Measurements from ENCODE around the gene PTPN14.
"Not testable (repeated sequence)": the region's sequence is repeated elsewhere in the genome, so short reads cannot be mapped to it uniquely, and the experiment has no call there.

The PTPN14 gene

DNA sequence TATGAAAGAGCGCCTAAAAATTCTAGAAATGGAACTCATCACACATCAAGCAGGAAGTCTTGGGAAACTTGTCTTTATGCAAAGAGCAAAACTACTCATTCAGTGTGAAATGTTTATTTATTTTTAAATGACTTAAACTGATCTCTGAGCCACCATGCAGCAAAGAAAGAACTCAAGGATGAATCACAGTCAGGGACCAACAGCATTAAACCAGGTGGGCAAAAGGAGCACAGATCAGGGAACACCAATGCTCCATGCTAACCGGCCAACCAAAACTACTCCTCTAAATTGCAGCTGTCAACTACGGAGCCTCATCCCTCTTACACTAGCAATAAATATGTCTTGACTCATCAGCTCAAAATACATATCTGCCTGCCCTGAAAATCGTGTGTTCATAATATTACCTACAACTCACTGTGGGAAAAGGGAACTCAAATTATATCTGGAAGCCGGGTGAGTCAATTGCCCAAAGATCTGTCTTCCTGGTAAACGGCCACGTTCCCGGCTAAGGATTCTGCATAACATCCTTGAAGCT, 129.2 kb downstream of the PTPN14 start:
- DNase-seq: no peak

DNA sequence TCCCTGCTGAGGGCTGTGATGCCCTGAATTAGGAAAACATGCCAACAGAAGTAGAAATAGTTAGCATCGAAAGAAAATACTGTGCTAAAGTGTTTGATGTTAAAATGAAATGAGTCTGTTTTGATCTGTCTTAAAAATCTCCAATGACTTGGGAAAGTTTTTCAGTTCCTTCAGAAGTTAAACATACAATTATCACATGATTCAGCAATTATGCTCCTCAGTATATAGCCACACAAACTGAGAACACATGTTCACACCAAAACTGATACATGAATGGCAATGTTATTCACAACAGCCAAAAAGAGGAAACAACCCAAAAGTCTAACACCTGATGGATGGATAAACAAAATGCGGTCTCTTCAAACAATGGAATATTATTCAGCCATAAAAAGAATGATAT, 130.6 kb downstream of the PTPN14 start:
- DNase-seq: no peak

DNA sequence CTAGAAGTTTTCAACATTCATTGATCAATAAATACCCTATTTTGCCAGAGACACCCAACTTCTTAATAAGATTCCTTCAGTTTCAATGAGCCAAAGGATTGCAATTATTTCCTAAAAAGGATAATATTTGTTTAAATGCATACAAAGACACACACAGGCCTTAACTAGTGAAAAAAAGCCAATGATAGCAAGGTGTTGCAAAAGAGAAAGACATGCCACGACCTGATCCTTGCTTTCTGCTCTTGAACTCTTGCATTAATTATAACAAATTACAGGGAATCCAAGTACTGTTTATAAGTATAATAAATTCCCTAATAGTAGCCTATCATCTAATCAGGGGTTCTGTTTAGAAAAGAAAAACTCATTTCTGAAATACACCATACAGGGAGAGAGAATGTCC, 131.1 kb downstream of the PTPN14 start:
- DNase-seq: no peak

DNA sequence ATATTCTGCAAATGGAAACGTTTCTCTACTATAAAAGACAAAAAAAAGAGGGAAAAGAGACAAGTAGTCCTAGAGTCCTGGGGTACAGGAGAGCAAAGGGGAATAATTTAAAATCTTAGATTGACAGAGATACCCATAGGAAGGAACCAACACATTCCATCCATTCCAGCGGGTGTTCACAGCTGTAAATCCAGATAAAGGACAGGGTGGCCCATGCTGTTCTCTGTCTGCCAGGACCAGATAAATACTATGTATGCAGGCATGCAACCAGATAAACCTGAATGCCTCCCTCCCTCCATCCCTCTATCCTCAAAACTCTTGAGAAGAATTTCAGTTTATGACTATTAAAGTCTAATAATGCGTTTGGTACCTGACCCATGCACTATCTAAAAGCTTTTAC, 131.8 kb downstream of the PTPN14 start:
- no peak for DNase-seq

DNA sequence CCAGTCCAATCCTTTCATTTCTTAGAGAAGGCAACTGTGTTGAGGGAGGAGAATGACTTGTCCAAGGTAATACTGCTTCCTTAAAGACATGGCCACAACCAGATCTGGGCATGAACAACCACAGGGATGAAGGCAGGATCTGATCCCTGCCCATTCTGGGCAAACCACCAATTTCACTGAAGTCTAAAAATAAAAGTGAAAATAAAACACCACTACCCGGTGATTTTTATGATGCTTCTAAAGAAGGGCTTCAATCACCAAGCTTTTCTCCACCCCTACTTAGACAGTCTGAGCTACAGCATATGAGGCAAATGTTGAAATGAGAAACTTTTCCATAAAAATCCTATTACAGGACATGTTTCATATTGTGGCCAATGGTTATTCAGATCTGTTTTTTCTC, 133.0 kb downstream of the PTPN14 start:
- DNase-seq: no peak

DNA sequence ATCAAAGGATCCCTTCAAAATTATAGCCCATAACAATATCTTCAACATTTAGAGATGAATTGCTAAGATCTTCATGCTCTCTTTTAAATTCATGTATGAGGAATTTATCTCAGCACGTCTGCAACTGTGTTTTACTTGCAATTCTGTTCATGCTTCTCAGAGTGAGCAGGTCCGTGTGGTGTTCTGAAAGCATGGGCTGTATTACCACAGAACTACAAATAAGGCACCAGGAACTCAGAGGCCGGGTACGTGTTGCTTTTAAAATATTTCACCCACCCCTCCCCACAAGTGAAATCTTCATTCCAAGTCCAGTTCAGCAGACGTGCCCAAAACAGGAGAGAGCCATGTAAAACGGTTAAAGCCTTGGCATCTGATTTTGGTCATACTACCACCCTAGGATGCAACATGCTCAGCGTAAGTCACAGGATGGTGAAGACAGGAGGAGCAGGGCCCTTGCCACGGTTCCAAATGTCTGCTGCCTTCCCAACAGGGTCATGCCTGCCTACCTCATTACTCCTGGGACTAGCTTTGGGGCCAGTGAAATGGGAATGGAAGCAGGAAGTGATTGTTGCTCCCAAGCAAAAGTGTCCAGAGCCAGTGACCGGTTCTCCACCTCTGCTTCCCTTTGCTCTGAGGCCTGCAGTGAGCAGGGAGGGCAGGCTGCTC, 133.7 kb downstream of the PTPN14 start:
- no peak for DNase-seq

DNA sequence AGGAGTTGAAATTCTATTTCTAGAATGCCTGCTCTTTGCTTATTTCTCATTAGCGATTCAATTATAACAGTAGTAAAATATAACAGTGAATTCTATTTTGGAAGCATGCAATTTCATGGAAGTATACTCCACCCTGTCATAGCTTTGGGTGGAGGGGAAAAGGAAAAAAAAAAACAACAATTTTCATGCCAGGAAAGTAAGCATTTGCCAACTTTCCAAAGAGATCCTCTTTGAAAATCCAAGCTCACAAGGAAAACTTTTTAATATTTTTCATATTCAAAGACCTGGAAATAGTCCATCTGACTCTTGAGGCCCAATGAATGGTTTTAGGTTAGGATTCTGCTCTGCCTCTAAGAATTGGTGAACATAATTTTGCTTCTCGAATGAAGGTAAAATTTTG, 134.5 kb downstream of the PTPN14 start:
- DNase-seq: no peak

DNA sequence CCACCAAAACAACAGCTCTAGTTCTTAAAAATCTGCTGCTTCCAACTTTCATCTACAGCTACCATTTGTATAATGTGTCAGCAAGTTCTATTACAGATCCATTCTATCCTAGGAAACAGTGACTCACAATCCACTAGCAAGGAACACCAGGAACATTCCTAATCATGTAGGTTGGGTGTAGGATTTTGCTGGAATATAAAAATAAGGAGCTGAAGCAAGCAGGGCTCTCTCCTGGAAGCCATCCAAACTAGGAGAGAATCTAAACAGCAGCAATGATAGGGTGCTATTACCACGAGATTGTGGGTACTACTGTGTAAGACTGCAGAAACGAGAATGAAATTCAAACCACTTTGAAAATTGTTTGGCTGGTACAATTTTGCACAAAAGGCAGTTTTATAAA, 135.0 kb downstream of the PTPN14 start:
- DNase-seq: no peak

DNA sequence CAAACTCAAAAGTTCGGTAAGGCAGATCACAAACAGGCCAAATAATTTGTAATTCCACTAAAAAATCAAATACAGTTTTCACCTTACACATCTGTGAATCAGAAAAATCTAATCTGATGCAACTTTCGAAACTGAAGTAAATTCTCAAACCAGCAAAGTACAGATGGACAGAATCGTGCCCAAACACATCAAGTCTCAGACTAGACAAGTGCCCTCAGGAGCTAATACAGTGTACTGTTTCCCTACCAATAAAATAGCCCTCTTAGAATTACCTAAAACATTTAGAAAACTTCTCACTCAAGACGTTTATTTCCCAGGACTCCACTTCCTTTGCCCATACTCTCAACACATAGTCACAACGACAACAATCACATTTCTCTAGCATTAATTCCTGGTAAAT, 136.3 kb downstream of the PTPN14 start:
- DNase-seq: no peak

DNA sequence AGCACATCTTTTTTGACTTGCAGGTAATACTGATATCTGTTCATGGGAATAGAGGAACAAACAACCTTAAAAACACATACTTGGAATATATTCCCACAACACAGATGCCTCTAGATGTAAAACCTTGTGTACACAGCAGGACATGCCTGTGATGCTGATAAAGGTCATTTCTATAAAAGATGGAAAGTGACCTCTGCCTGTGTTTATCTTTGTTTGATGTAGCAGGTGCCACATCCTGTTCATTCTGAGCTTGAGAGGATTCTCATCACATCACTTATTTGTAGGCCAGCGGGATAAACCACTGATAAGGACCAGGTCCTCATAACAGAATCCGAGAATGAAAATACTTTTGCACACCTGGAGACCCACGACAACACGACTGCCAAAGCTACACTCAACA, 136.7 kb downstream of the PTPN14 start:
- DNase-seq: no peak

DNA sequence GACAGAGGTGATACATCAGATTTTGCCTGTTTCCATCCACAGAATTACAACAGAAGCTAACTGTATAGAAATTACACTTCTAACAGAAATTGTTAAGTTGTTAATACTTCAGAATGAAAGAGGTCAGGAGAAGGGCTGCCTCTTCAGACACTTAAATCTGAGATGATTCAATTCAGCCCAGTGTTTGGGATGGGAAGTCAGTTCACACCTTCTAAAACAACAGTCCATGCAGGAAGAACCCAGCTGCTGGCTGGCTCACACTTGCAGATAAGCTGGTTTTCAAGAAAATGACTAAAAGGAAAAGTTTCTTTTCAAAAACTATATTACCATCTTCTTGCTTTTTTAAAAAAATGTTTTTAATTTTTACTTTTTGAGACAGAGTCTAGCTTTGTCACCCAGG, 138.1 kb downstream of the PTPN14 start:
- no peak for DNase-seq

DNA sequence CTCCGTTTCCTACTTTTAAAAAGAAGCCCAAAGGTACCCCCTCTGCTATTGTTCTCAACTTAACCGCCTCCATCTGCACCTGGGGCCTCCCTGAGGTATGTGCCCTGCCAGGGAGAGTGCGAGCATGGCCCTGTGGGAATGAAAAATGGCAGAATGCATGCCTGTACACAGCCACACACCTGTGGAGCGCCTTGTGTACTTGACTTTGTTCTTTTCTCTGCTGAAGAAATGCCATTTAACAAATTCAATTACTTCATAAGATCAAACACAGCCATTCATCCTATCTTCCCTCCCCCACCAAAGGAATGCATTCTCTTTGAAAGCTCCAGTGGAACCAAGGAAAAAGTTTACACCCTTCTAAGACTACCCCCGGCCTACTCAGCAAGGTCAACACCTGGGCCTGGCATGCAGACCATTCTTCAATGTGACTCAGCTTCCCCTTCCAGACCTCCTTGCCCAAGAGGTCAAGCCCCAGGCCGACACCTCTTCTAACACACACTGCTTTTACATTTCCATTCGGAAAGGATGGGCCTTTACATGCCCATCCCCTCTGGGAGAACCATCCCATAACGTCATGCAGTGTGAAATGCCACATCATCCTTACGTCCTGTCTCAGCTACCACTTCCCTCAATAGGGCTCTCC, 146.7 kb downstream of the PTPN14 start:
- no peak for DNase-seq

DNA sequence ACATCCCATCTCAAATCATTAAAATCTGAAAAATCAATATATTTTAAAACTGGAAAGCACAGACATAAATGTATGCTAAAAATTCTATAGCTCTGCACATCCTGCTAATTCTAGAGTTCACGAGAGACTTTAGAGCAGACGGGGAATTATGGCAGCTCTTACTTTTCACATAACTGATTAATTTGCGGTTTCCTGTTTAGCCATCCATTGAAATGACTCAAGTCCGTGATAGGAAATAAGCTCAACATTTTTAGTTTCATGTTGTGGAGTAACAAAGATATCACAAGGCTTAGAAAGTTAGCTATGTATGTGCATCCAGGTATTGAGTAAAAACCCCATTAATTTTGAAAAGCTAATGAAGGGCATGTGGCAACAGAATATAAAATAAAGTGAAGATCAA, 147.2 kb downstream of the PTPN14 start:
- no peak for DNase-seq

DNA sequence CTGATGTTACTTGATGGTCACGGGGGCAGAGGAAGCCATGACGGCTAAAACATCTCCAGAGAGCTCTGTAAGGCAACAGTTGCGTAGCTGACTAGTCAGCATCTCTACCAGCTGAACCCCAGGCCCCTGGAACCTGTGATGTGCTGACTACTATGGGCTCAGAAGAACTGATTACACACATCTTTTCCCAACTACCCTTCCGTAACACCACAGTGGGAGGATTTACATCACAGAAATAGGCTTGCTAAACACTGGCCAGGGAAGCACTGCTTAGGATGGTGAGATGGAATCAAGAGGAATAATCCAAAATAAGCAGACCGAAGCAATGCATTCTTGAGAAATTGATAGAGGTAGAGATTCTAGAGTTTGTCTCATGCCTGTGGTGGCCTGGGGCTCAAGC, 148.0 kb downstream of the PTPN14 start:
- DNase-seq: no peak

DNA sequence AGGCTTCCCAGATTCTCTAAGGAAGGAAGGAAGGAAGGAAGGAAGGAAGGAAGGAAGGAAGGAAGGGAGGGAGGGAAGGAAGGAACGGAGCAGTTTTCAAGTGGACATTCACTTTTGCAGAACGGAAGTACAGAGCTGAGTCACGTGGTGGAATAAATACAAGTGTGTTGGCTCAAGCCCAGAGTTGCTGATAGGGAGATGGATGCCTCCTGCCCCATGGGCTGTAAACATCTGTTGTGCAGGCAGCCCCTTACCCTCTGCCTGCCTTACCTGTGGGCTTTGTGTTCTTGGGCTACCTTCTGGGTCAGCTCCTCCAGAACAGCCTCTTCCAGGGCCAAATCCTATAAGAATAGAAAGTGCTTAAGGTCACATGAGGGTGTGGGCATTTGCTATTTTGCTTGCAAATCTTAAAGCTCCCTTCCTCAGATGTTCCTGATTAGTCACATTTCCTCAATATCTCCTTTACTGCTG, 148.8 kb downstream of the PTPN14 start:
- no peak for DNase-seq

DNA sequence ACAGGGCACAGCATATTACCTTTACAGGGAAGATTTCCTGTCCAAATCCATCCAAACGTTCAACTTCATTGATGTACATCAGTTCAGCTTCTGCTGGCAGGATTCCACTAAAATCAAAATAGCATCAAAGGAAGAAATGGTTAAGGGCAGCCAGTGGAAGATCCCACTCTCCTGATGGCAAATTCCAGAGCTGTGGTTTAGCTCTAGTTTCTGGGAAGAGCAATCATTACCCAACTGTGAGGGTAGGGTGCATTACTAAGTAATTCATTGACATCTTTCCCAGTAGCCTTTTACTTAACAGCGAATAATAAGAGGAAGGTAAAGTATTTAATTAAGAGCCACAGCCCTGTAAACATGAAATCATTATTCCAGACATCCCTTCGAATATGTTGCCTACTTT, 149.7 kb downstream of the PTPN14 start:
- DNase-seq: no peak

DNA sequence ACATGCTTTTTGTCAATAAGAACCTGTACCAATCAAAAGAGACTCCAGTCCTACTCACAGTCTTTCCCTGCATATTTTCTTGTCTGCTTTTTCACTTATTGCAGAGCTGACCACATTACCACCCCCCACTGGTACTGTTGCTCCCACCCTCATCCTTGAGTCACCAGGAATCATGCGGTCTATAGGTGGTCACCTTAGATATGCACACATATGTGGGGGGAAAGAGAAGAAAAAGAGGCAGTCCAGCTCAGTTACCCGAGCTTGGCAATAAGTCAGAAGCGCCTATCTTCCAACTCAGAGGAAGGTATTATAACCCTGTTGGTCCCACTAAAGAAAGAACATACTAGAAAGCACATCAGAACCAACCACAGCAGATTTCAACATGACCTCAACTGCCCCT, 151.3 kb downstream of the PTPN14 start:
- DNase-seq: no peak

DNA sequence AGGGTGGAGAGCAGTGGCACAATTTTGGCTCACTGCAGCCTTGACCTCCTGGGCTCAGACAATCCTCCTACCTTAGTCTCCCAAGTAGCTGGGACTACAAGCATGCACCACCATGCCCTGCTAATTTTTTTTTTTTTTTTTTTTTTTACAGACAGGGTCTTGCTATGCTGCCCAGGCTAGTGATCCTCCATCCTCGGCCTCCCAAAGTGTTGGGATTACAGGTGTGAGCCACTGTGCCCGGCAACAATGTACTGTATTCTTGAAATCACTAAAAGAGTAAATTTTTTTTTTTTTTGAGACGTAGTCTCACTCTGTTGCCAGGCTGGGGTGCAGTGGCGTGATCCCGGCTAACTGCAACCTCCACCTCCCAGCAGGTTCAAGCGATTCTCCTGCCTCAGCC, 152.9 kb downstream of the PTPN14 start:
- DNase-seq: no peak

DNA sequence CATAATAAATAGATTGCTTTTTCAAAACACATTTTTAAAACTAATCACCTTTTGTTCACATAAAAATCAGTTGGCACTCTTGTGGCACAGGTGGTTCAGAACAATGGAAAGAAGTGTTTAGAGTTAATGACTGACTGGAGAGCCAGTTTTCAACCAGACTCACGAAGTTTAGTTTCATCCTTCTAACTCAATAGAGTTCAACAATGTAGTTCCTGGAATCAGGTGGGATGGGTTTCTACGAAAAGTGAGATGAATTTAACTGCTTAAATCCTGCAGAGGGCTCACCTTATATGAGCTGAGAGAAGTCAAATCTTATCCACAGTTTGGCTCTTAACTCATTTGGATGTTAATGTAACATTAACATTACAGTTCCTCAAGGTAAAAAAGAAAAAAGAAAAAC, 153.9 kb downstream of the PTPN14 start:
- no peak for DNase-seq

DNA sequence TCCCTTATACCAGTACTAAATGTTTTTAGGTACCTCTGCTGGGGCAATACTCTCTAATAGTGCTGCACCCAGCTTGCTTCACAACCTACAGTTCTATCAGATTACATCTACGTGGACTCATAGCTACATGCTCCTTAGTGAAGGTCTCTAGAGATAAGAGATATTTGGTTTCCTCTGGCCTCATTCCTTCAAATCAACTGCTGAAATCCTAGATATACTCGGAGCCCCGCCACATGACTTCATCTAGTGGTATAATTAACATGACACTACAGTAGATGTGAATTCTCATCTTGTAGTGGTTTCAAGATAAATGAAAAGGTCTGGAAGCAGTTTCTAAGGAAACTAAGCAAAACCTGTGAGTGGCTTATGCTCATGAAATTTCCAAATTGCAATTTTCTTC, 155.1 kb downstream of the PTPN14 start:
- no peak for DNase-seq

DNA sequence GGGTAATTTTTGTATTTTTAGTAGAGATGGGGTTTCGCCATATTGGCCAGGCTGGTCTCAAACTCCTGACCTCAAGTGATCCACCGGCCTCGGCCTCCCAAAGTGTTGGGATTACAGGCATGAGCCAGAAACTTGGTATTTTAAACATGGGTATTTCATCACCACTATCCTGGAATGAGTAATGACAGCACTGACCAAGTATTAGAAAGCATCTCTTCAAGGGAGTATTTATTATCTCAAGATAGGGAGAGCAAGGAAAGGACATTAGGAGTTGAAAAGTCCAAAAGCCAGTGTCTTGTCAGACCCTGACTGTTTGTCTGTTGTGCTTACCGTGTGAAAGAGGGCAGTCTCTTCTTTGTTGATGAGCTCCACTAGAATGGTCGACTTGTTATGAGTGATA, 156.8 kb downstream of the PTPN14 start:
- not testable (repeated sequence) for DNase-seq

DNA sequence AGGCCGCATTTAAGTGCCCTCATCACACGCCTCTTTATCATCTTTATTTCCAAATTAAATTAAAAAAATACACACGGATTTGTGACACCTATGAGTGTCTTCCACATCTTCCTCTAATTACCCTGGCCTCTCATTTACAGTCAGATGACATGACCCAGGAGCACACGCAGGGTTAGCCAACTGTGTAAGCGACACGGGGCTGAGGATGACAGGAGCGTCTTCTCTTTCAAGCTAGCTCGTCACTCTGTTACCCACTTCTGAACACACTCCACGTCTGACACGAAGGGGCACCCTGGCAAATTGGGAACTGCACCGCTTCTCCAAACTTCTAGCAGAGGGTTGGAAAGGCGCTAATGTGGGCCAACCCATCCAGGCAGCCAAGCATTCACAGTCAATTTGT, 158.3 kb downstream of the PTPN14 start:
- DNase-seq: no peak

DNA sequence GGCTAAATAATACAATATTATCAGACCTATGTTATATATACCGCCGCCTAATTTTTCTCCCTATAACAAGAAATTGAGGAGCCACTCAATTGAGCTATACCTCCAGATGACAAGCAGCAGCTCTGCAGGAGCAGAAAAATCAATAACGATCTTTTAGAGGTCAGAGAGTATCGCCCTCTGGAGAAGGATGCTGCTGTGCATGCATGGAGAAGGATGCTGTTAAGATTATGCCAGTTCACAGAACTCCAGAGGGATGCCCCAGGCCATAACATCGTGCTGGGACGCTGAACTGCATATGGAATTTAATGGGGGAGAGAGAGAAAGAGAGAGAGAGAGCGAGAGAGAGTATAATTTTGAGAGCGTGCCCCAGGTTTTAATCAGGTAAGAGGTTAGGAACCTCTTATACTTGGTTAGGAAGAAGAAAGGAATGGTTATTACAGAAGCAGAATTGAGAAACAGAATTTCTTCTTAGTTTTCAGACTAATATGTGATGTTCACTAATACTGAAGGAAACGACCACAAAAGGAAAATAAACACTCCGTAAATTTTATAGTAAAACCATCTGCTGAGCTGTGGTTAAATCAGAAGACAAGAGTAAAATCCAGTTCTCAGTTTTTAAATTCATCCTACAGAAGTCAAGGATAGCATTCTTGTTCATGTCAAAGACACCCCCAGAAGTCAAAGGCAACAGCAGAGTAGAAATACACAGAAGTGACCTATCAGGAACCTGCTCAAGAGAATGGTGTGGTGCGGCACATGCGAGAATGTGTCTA, 159.3 kb downstream of the PTPN14 start:
- DNase-seq: no peak

DNA sequence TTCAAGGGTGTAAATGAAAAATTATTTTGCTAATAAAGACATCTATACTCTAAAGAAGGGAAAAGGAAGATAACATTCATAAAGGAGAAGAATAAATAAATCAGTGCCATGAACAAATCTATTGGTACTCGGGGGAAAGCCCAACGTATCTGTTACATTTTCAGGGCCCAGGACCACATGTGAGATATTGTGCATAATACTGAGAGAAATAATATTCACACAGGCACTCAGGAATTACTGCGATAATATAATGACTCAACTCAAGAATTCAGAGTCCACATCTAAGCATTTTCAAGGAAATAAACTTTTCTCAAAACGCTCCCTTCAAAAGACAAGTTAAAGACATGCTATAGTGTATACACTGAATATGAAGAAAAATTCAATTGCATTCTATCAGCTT, 161.7 kb downstream of the PTPN14 start:
- DNase-seq: no peak
